COLO829 (cell line): Measurements from ENCODE around the gene CTBP1.
A peak's percentile ranks its signal among the peaks of the same experiment; 100 is the strongest.

Source experiments
- DNase-seq: peaks from one replicate; pipeline ENCODE4 v3.0.0; 2012; ENCODE audit warnings: low spot score

The CTBP1 gene

DNA sequence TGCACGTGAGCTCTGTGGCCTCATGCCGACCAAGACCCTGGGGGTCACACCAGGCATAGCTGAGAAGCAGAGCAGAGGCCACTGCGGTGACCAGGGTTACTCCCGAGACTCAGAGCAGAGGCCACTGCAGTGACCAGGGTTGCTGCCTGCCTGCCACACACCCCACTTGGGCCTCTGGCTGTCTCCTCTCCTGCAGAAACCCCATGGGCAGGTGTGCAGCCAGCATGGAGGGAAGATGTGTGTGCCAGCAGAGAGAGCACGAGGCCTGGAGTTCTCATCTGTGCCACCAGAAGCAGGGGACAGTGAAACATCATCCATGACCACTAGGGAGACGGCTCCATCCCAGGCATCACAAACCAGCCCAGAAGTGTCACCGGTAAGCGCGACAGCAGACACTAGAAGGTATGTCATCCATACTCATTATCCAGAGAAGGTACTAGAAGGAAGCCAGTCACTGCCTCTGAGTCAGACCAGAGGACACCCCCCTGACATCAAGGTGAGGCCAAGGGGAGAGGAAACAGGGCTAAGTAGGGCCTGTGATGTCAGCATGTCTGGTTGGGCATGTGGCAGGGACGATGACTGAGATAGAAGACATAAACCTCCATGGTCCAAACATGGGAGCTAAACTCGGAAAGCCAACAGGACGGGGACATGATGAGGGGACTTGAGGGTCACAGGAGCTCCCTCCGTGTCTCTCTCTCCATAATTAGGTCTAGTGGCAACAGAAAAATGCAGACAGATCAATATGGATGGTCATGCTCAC is 52.3 kb downstream of the CTBP1 start:
- DNase-seq: no peak

DNA sequence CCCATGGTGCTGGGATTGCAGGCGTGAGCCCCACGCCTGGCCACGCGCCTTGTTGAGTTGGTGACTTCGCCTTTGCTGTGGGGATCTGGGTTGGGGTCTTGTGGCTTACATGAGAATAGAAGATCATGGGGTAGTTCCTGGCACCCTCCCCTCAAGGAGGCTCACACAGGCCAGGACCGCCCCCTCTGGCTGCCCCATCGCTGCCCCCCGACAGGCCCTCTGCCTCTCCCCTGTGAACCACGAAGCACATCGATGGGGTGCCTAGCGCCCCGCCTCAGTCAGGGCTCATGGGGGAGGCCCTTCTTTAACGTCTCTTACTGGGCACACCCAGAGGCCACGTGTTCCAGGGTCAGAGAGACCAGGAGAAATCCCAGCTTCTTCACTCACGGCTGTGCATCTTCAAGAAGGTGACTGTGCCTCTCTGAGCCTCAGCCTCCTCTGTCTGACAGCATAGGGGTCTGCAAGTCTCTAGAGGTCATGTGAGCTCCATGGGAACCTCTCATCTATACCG is 53.0 kb downstream of the CTBP1 start:
- no peak for DNase-seq

- no peak for DNase-seq
These were observed 53.7 kb downstream of the CTBP1 start for GRCh38 chr4:1195109-1195671.

DNA sequence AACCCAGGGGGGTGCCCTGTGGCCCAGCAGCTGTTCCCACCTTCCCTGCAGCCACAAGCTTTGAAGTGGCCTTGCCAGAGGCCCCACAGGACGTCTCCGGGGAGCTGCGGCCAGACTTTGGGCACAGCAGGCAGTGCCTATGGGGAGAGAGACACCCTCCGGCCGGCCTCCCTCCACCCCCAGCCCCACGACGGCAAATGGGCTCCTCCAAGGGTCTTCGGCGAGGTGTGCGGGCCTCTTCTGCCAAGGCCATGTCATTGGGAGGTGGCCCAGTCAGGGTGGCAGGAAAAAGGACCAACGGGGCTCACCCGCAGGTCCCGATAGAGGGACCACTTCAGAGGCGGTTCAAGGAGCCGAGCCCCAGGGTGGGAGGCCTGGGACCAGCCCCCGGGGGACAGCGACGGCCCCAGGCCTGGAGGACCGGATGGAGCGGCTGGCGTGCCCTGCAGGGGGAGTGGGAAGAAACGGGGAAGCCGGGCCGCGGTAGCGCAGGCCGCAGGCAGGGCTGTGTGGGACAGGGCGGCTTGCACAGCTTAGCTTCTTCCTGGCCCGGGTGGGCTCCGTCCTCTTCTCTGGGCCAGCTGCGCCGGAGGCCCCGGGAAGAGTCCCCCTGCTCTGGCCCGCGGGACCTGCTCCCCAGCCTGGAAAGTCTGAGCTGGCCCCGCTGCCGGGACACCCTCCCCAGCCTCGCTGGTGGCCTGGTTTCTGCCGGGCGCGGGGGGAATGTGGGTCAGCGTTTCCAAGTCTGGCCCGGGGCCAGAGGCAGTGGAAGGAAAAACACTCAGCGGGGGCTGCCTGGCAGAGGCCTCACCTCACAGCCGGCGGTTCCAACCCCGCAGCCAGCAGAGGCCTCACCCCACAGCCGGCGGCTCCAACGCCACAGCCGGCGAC is 54.7 kb downstream of the CTBP1 start:
- no peak for DNase-seq

- DNase-seq: no peak
These were observed 55.5 kb downstream of the CTBP1 start for GRCh38 chr4:1193206-1194009.

DNA sequence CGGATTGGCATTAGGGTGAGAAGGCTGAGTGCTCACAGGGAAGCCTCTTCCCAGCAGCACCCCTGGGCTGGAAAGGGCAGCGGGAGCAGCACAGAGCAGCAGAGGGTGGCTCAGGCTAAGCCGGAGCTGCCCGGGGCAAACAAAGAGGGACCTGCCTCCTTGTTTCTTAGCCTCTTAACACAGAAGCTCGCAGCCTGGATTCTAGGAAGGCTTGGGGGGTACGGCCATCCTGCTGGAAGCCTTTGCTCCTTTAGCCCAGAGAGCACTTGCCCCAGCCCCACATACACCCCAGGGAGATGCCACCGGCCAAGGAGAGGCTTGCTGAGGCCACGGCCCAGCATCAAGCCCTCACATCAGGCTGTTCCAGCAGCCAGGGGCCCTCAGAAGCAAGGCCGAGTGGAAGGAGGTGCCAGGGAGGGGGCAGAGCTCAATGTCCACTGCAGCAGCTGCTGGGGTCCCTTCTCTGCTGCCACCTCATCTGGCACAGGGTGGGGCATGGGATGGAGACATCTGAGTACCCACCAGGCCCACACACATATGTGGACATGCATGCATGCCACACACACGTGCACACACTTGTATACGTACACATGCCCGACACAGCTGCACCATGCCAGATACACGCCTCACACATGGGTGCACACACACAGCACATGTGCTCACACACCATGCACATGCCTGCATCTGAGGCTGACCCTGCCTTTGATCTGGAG is 56.3 kb downstream of the CTBP1 start:
- no peak for DNase-seq

DNA sequence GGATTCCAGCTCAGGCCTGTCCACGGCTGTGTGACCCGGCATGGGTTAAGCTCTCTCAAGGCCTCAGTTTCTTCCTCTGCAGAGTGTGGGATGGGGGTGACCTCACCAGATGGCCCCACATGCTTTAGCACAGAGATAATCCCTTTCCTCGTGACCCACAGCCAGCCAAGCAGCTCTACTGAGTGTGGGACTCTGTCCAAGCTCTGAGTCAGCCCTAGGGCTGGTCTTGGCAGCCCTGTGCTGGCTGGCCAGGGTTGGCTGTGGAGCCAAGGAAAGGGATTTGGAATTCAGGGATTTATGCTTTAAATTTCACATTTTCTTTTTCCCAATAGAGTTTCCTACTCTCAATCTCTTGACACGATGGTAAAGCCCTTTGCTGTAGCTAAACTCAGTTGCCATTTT is 56.8 kb downstream of the CTBP1 start:
- peak; percentile 88 for DNase-seq

GRCh38 chr4:1191621-1192020 is 57.3 kb downstream of the CTBP1 start:
- DNase-seq: no peak

DNA sequence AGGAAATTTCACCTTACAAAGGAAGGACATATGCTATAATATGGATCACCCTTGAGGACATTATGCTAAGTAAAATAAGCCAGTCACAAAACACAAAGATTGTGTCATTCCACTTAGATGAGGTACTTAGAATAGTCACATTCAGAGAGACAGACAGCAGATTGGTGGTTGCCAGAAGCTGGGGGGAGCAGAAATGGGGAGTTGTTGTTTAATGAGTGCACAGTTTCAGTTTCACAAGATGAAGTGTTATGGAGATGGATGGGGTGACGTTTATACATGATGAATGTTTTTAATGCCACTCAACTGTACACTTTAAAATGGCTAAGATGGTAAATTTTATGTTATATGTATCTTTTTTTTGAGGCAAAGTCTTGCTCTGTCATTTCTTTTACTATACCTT is 61.7 kb downstream of the CTBP1 start:
- DNase-seq: no peak

DNA sequence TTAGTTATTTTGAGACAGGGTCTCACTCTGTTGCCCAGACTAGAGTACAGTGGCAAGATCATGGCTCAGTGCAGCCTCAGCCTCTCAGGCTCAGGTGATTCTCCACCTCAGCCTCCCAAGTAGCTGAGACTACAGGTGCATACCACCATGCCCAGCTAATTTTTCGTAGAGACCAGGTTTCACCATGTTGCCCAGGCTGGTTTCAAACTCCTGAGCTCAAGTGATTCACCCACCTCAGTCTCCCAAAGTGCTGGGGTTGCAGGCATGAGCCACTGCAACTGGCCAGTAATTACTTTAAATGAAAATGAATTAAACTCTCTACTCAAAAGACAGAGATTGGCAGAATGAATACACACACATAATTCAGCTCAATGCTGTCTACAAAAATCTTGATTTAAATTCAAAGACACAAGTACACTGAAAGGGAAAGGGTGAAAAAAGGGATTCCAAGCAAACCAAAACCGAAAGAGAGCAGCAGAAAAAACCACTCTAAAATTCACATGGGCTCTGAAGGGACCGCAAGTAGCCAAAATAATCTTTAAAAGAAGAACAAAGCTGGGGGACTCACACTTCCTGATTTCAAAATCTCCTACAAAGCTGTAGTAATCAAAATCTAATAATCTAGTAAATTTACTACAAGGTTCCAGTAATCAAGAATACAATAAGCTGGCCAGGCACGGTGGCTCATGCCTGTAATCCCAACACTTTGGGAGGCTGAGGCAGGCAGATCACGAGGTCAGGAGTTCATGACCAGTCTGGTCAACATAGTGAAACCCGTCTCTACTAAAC is 64.8 kb downstream of the CTBP1 start:
- no peak for DNase-seq

DNA sequence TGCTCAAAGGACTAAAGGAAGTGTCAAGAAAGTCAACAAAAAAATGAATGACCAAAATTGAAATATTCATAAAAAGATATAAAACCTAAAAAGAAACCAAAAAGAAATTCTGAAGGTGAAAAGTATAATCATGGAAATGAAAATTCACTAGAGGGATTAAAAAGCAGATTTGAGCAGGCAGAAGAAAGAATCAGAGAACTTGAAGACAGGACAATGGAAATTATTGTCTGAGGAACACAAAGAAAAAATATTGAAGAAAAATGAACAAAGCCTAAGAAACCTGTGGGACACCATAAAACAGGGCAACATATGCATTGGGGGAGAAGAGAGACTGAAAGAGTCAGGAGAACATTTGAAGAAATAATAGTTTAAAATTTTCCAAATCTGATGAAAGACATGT is 66.6 kb downstream of the CTBP1 start:
- no peak for DNase-seq

GRCh38 chr4:1180663-1181062 is 68.3 kb downstream of the CTBP1 start:
- no peak for DNase-seq

GRCh38 chr4:1179976-1180375 is 69.0 kb downstream of the CTBP1 start:
- no peak for DNase-seq

DNA sequence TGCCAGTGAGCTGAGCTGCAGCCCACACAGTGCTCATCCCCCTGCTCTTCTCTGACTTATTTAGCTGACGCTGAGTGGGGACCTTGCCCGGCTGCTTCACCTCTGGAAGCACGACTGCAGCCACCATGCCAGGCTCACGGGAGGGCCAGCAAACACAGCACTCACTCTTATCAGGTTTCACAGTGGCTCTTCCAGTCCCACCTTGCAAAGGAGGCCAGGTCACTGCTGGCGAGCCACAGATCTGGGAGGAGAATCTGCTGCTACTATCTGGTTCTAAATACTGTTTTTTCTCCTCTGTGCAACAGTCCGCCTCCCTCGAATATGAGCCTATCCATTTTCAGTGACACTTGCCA is 69.9 kb downstream of the CTBP1 start:
- DNase-seq: no peak

DNA sequence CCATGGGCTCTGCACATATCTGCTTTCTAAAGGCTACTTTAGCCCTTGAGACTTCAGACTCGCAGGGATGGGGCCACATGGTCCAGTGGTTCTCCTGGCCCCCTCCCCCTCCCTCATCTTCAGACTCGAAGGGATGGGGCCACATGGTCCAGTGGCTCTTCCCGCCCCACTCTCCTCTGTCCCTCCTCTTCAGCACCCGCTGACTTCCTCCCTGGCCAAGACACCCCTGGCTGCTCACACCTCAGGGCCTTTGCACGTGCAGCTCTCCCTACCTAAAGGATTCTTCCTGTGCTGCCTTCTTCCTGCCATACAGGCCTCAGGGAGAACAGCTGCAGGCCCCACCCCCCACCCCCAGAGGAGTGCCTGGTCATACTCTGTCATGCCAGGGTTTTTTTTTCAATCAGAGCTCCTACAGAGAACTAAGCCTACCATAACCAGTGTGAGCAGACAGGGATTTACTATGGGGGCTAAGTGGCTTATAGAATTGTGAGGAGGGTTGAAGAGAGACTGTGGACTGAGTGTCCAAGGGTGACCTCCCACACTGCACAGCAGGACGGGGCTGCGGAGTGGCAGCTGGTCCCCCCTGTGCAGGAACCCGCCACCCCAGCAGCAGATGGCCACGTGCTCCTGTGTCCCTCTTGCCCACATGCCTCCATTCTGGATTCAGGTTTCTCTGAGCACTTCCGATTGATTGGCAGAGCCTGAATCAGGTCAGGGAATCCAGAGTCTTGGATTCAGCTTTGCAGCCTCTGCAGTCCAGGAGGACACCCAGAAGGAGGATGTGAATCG is 70.4 kb downstream of the CTBP1 start:
- no peak for DNase-seq

GRCh38 chr4:1177274-1178141 is 71.4 kb downstream of the CTBP1 start:
- no peak for DNase-seq

- DNase-seq: no peak
These were observed 72.3 kb downstream of the CTBP1 start for GRCh38 chr4:1176398-1177273.
